GM23338 (cell line): ENCODE data around the gene CDH15.

ENCODE experiments used
- EZH2 ChIP-seq: fragments of 200-600 bp; sonication (generic); IDR thresholded peaks from one replicate; pipeline ENCODE4 v1.8.0; 2017; ENCODE audit warnings: antibody characterized with exemption, mild to moderate bottlenecking, low read depth; ENCODE audit not compliant: unreplicated experiment
- EZH2phosphoT487 ChIP-seq: fragments of 200-600 bp; sonication (generic); IDR thresholded peaks from one replicate; pipeline ENCODE4 v1.8.1; 2018; ENCODE audit warnings: antibody characterized with exemption; ENCODE audit not compliant: unreplicated experiment
- POLR2AphosphoS5 ChIP-seq: IDR thresholded peaks from 2 replicates; pipeline ENCODE4 v1.6.1; 2016; ENCODE audit warnings: antibody characterized with exemption, low read depth
- TF ChIP-seq, protein P1 (sequence below): IDR thresholded peaks from one replicate; pipeline ENCODE4 v1.6.1; 2018; ENCODE audit warnings: antibody characterized with exemption; ENCODE audit not compliant: unreplicated experiment
- TF ChIP-seq, protein P2 (sequence below), 2 experiments: fragments of 200-600 bp in 1 of 2; sonication (generic) in 1 of 2; conservative IDR thresholded peaks; 2 replicates each; pipeline versions ENCODE4 v1.5.1 to v1.6.1; 2016 to 2017; ENCODE audit warnings: antibody characterized with exemption in 2 of 2, low read depth in 2 of 2, mild to moderate bottlenecking in 2 of 2, moderate library complexity in 1 of 2

DNA sequence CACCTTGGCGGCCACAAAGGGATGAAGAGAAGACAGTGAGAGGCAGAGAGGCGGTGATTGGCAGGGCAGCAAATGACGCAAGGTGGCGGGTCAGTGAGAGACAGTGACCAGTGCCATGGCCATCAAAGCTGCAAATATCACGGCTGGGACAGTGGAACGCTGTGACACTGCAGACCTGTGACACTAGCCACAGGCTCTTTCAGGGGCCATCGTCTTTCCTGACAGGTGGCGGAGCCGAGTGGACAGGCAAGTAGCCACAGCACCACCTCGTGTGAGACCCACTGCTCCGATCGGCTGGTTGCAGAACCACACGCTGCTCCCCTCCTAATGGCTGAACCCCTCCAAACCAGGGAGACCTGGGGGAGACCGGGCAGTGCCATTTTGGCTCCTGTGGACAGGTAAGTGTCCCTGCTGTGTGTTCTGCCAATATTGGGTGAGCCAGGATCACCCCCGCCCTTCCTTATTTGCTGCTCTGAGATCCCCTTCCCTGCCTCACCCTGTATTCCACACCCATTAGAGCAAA lies 38.0 kb downstream of the CDH15 start:
- no peak for TF ChIP-seq EZH2phosphoT487
- TF ChIP-seq, protein P1, sequence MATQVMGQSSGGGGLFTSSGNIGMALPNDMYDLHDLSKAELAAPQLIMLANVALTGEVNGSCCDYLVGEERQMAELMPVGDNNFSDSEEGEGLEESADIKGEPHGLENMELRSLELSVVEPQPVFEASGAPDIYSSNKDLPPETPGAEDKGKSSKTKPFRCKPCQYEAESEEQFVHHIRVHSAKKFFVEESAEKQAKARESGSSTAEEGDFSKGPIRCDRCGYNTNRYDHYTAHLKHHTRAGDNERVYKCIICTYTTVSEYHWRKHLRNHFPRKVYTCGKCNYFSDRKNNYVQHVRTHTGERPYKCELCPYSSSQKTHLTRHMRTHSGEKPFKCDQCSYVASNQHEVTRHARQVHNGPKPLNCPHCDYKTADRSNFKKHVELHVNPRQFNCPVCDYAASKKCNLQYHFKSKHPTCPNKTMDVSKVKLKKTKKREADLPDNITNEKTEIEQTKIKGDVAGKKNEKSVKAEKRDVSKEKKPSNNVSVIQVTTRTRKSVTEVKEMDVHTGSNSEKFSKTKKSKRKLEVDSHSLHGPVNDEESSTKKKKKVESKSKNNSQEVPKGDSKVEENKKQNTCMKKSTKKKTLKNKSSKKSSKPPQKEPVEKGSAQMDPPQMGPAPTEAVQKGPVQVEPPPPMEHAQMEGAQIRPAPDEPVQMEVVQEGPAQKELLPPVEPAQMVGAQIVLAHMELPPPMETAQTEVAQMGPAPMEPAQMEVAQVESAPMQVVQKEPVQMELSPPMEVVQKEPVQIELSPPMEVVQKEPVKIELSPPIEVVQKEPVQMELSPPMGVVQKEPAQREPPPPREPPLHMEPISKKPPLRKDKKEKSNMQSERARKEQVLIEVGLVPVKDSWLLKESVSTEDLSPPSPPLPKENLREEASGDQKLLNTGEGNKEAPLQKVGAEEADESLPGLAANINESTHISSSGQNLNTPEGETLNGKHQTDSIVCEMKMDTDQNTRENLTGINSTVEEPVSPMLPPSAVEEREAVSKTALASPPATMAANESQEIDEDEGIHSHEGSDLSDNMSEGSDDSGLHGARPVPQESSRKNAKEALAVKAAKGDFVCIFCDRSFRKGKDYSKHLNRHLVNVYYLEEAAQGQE: no peak
- TF ChIP-seq, protein P2, sequence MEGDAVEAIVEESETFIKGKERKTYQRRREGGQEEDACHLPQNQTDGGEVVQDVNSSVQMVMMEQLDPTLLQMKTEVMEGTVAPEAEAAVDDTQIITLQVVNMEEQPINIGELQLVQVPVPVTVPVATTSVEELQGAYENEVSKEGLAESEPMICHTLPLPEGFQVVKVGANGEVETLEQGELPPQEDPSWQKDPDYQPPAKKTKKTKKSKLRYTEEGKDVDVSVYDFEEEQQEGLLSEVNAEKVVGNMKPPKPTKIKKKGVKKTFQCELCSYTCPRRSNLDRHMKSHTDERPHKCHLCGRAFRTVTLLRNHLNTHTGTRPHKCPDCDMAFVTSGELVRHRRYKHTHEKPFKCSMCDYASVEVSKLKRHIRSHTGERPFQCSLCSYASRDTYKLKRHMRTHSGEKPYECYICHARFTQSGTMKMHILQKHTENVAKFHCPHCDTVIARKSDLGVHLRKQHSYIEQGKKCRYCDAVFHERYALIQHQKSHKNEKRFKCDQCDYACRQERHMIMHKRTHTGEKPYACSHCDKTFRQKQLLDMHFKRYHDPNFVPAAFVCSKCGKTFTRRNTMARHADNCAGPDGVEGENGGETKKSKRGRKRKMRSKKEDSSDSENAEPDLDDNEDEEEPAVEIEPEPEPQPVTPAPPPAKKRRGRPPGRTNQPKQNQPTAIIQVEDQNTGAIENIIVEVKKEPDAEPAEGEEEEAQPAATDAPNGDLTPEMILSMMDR (conservative IDR thresholded peaks at IDR 0.05; ENCODE audit: low read depth in 2 of 2): peak in 1 of 2 experiments; percentile 39; a peak in 2 of 4 replicates
- TF ChIP-seq POLR2AphosphoS5: no peak
- TF ChIP-seq EZH2: no peak
